Cardiac muscle cell (in vitro differentiated cells and primary cell): ENCODE measurements around the gene HIVEP3. TPM values are rescaled to one million over a fixed set of nuclear protein-coding genes. Genes with fewer than 3 reads are reported as not detected.

Source experiments
- DNase-seq, 2 donors: peaks; one replicate each; pipeline versions ENCODE4 v3.0.0 to v3.0.0-alpha.2; 2010 to 2017; ENCODE audit warnings: low read depth in 1 of 2, low spot score in 1 of 2
- H3K27ac ChIP-seq: fragments of 200-600 bp; sonication (generic); 2 replicates; pipeline ENCODE4 v1.5.1; 2016
- H3K27me3 ChIP-seq: fragments of 200-600 bp; sonication (generic); 2 replicates; pipeline ENCODE4 v1.6.0; 2016; ENCODE audit warnings: control low read depth
- H3K36me3 ChIP-seq: fragments of 200-600 bp; sonication (generic); 2 replicates; pipeline ENCODE4 v1.5.1; 2016; ENCODE audit warnings: control low read depth
- H3K4me1 ChIP-seq: fragments of 200-600 bp; sonication (generic); 2 replicates; pipeline ENCODE4 v1.8.1; 2017; ENCODE audit warnings: low read depth, mild to moderate bottlenecking, mixed run types
- H3K4me3 ChIP-seq: fragments of 200-600 bp; sonication (generic); 2 replicates; pipeline ENCODE4 v1.5.1; 2016; ENCODE audit warnings: mild to moderate bottlenecking
- H3K9me3 ChIP-seq: fragments of 200-600 bp; sonication (generic); 2 replicates; pipeline ENCODE4 v1.5.1; 2017; ENCODE audit warnings: low read depth, mild to moderate bottlenecking, control low read depth
- CTCF ChIP-seq: IDR thresholded peaks from 2 replicates; pipeline ENCODE4 v1.5.1; 2012; ENCODE audit warnings: low read depth, mild to moderate bottlenecking, low read length
- polyA plus RNA-seq: library from polyadenylated mRNA; unstranded; fragments of >200 nt; fragmentation: Nextera tagmentation; extraction: Ambion mirVana; gene quantifications from 2 replicates; pipeline ENCODE4 v1.2.1, GENCODE V29; 2016
- total RNA-seq: library from RNA; depleted of rRNA; stranded (reverse); fragments of >200 nt; gene quantifications from 2 replicates; pipeline ENCODE4 v1.2.3, GENCODE V29; 2016

HIVEP3 gene
- total and polyA plus RNA-seq, 2 experiments from 2014 or later: 0.42 to 0.62 TPM

- Histone ChIP-seq H3K36me3 (no peaks in the 10 kb centered on the region), H3K4me3 (no peak overlapping the region), H3K9me3 (no peaks in the 10 kb centered on the region), H3K4me1 (no peaks in the 10 kb centered on the region), H3K27me3 (no peaks in the 10 kb centered on the region), H3K27ac (no peak overlapping the region)
- no peak for TF ChIP-seq CTCF
- DNase-seq: no peak
These were observed 48.6 kb downstream of the HIVEP3 start for GRCh38 chr1:41870076-41870562.

DNA sequence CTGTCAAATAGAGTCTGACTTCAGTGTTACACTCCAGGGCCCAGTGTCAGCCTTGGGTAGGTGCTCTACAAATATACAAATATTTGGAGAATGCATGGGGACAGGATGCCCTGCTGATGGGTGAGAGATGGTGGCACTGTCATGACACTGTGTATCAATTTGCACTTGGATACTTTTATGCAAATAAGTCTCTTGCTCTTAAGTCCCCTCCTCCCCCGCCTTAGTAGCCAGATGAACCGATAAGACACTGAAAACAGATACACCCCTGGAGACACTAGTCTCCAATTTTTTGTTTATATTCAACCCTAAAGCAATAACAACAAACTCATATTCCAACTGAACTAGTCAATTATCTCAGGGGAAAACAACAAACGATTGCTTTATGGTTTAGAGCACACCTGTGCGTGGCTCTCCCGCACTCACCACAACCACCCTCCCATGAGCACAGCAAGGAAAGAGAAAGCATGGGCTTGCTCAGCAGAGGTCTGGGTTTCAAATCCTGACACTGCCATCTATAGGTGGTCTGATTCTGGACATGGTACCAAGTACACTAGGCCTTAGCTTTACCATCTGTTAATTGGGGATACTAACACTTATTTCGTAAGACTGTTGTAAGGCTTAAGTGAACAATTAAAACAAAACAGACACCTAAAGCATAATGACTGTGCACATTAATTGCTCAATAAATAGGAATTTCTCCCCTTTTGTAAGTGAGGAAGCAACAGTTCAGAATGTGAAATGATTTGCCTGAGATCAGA lies 50.3 kb downstream of the HIVEP3 start:
- DNase-seq: no peak
- Histone ChIP-seq H3K36me3 (no peaks in the 10 kb centered on the region), H3K4me3 (no peak overlapping the region), H3K4me1 (no peaks in the 10 kb centered on the region), H3K27ac (no peak overlapping the region), H3K27me3 (no peaks in the 10 kb centered on the region), H3K9me3 (no peaks in the 10 kb centered on the region)
- TF ChIP-seq CTCF: no peak

DNA sequence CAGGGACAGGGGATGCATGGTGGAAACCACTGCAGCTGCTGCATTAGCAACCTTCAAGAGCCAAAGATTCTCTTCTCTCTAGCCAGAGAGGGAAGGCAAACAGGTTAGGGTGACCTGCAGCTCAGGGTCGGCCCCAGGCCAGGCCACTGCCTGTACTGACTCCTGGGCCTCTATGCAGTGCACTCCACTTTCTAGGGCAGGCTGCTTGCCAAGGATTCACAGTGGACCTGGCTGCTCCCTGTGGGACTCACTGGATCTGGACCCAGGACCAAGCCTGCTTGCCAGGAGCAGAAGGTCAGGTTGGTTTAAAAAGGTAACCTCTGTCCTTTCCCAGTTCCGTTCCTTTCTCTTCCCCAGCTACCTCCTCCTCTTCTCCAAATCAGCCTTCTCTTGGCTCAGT lies 52.4 kb downstream of the HIVEP3 start:
- no peaks in the 10 kb centered on the region for H3K36me3 ChIP-seq
- no peak overlapping the region for H3K4me3 ChIP-seq
- H3K9me3 ChIP-seq: no peaks in the 10 kb centered on the region
- TF ChIP-seq CTCF: no peak
- no peaks in the 10 kb centered on the region for H3K27me3 ChIP-seq
- no peak overlapping the region for H3K27ac ChIP-seq
- no peak for DNase-seq
- H3K4me1 ChIP-seq: no peaks in the 10 kb centered on the region

- Histone ChIP-seq H3K4me3 (no peak overlapping the region), H3K27me3 (no peaks in the 10 kb centered on the region), H3K4me1 (no peaks in the 10 kb centered on the region), H3K27ac (no peak overlapping the region), H3K36me3 (no peaks in the 10 kb centered on the region), H3K9me3 (no peaks in the 10 kb centered on the region)
- no peak for DNase-seq
- TF ChIP-seq CTCF: no peak
These were observed 54.2 kb downstream of the HIVEP3 start for GRCh38 chr1:41864471-41865040.

- H3K27me3 ChIP-seq: no peaks in the 10 kb centered on the region
- H3K36me3 ChIP-seq: no peaks in the 10 kb centered on the region
- DNase-seq: no peak
- H3K4me3 ChIP-seq: no peak overlapping the region
- H3K27ac ChIP-seq: no peak overlapping the region
- H3K4me1 ChIP-seq: no peaks in the 10 kb centered on the region
- TF ChIP-seq CTCF: no peak
- H3K9me3 ChIP-seq: no peaks in the 10 kb centered on the region
These were observed 55.0 kb downstream of the HIVEP3 start for GRCh38 chr1:41863718-41864117.
